MCF 10A (cell line): Measurements from ENCODE around the gene CYP11A1. TPM values are rescaled to one million over a fixed set of nuclear protein-coding genes. Genes with fewer than 3 reads are reported as not detected.

Experiments
- BruUV-seq: library from RNA; stranded (reverse); fragments of 400-500 nt; replicated peaks from 2 replicates; lab custom pipeline; 2021; lab: Mats Ljungman, UMichigan
- CTCF ChIA-PET: fragments of 300-600 bp; sonication (Branson Sonifier 250); formaldehyde crosslinking; extraction: SDS; loops from one replicate; lab custom pipeline; 2021; ENCODE audit warnings: antibody characterized with exemption, inconsistent platforms; lab: Yijun Ruan, JAX
- POLR2A ChIA-PET: fragments of 300-600, 350-650 bp; sonication (Branson Sonifier 250); formaldehyde crosslinking; extraction: SDS; loops from one replicate; lab custom pipeline; 2020; ENCODE audit warnings: antibody characterized with exemption, inconsistent platforms; lab: Yijun Ruan, JAX
- DNase-seq: peaks from one replicate; pipeline ENCODE4 v3.0.0-alpha.2; 2018; ENCODE audit not compliant: unreplicated experiment
- H3K27ac Mint-ChIP-seq: one replicate; pipeline ENCODE4 v1.8.0; 2022; ENCODE audit warnings: mild to moderate bottlenecking, low read depth, mixed read lengths; ENCODE audit not compliant: unreplicated experiment
- H3K27me3 Mint-ChIP-seq: one replicate; pipeline ENCODE4 v1.8.0; 2022; ENCODE audit warnings: mixed read lengths; ENCODE audit not compliant: insufficient read depth, unreplicated experiment
- H3K36me3 Mint-ChIP-seq: one replicate; pipeline ENCODE4 v1.8.0; 2022; ENCODE audit warnings: mild to moderate bottlenecking, moderate library complexity, mixed read lengths; ENCODE audit not compliant: insufficient read depth, unreplicated experiment
- H3K4me1 Mint-ChIP-seq: one replicate; pipeline ENCODE4 v1.8.0; 2022; ENCODE audit warnings: mixed read lengths; ENCODE audit not compliant: insufficient read depth, unreplicated experiment
- H3K4me3 Mint-ChIP-seq: one replicate; pipeline ENCODE4 v1.8.0; 2022; ENCODE audit warnings: mild to moderate bottlenecking, moderate library complexity, mixed read lengths; ENCODE audit not compliant: unreplicated experiment
- H3K9me3 Mint-ChIP-seq: one replicate; pipeline ENCODE4 v1.8.0; 2022; ENCODE audit warnings: mixed read lengths; ENCODE audit not compliant: unreplicated experiment
- intact Hi-C: fragments of 100-400 bp; cut with micrococcal nuclease; formaldehyde crosslinking; loops from 2 replicates; pipeline ENCODE4 v1.14.1; 2022
- total RNA-seq: library from RNA; stranded (reverse); gene quantifications from 2 replicates; pipeline ENCODE4 v1.2.3, GENCODE V29; 2022
- TF ChIP-seq, protein P1 (sequence below): fragments of 200-600 bp; IDR thresholded peaks from one replicate; pipeline ENCODE4 v1.8.0; 2022; ENCODE audit warnings: antibody characterized with exemption, mild to moderate bottlenecking; ENCODE audit not compliant: unreplicated experiment

Gene CYP11A1
- total RNA-seq, 1 experiment from 2014 or later: not detected

DNA sequence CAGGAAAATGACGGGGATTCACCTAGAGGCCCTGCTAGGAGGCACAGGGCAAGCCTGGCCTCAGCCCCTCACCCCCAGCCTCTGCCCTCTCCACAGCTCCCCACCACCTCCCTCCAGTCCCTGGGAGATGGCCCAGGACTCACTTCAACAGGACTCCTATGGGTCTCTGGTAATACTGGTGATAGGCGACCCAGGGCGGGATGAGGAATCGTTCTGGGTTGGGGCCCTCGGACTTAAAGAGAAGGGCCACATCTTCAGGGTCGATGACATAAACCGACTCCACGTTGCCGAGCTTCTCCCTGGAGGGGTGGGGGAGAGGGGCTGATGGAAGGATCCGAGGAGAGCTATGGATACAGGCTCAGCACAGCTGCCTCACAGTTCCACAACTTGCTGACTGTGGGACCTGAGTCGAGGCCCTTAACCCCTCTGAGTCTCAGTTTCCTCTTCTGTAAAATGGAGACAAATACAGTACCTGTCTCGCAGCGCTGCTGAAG, 19.6 kb downstream of the CYP11A1 start:
- Mint-ChIP-seq H3K9me3 (no peaks in the 10 kb centered on the region), H3K27ac (no peak overlapping the region), H3K27me3 (no peaks in the 10 kb centered on the region), H3K4me3 (no peak overlapping the region), H3K36me3 (peaks cover 3% of the 10 kb centered on the region), H3K4me1 (peaks cover 5% of the 10 kb centered on the region)
- POLR2A ChIA-PET: interaction anchor here (0.7 kb wide), 1 partner anchor 10 kb away, joined by 4 read pairs; no protein-coding TSS in a partner anchor
- intact Hi-C loops: no loop called here
- no peak for DNase-seq
- BruUV-seq: no TSS peak
- CTCF ChIA-PET: interaction anchor here (0.6 to 0.9 kb wide), 4 partner anchors 10 to 391 kb away, joined by 3 read pairs; no protein-coding TSS in a partner anchor
- TF ChIP-seq, protein P1, sequence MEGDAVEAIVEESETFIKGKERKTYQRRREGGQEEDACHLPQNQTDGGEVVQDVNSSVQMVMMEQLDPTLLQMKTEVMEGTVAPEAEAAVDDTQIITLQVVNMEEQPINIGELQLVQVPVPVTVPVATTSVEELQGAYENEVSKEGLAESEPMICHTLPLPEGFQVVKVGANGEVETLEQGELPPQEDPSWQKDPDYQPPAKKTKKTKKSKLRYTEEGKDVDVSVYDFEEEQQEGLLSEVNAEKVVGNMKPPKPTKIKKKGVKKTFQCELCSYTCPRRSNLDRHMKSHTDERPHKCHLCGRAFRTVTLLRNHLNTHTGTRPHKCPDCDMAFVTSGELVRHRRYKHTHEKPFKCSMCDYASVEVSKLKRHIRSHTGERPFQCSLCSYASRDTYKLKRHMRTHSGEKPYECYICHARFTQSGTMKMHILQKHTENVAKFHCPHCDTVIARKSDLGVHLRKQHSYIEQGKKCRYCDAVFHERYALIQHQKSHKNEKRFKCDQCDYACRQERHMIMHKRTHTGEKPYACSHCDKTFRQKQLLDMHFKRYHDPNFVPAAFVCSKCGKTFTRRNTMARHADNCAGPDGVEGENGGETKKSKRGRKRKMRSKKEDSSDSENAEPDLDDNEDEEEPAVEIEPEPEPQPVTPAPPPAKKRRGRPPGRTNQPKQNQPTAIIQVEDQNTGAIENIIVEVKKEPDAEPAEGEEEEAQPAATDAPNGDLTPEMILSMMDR: no peak

DNA sequence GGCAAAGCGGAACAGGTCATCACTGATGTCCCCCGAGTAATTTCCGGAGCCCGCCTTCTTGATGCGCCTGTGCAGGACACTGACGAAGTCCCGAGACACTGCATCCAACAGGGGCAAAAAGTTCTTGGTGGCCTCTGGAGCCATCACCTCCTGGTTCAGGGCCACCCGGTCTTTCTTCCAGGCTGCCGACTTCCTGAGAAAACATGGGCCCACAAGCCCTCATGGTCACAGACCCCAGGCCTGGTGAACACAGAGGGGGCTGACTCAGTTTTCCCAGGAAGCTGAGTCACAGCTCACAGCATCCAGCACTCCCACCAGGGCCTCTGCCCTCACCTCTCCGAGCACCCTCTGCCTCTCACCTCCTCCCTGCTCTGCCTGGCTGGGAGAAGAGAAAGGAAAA, 22.4 kb downstream of the CYP11A1 start:
- Mint-ChIP-seq H3K27me3 (no peaks in the 10 kb centered on the region), H3K4me3 (no peak overlapping the region), H3K9me3 (no peaks in the 10 kb centered on the region), H3K27ac (no peak overlapping the region), H3K4me1 (peaks cover 8% of the 10 kb centered on the region), H3K36me3 (peaks cover 5% of the 10 kb centered on the region)
- intact Hi-C loops: no loop called here
- TF ChIP-seq, protein P1: no peak
- BruUV-seq: no TSS peak
- DNase-seq: no peak
- POLR2A ChIA-PET: no interaction called here
- CTCF ChIA-PET: no interaction called here

DNA sequence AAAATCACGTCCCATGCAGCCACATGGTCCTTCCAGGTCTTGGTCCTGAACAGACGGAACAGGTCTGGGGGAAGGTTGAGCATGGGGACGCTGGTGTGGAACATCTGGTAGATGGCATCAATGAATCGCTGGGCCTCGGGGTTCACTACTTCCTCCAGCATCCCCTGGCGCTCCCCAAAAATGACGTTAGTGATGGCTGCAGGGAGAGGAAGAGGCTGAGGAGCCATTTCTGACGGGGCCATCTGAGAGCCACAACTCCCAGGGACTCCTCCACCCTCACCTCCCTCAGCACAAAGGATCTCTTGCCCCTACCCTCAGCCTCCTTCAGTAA, 23.7 kb downstream of the CYP11A1 start:
- ChIA-PET POLR2A (no interaction called here), CTCF (no interaction called here)
- no peaks in the 10 kb centered on the region for H3K9me3 Mint-ChIP-seq
- H3K27ac Mint-ChIP-seq: no peak overlapping the region
- DNase-seq: no peak
- TF ChIP-seq, protein P1: no peak
- BruUV-seq: no TSS peak
- peaks cover 5% of the 10 kb centered on the region for H3K36me3 Mint-ChIP-seq
- intact Hi-C loops: no loop called here
- no peaks in the 10 kb centered on the region for H3K27me3 Mint-ChIP-seq
- H3K4me1 Mint-ChIP-seq: peaks cover 14% of the 10 kb centered on the region
- H3K4me3 Mint-ChIP-seq: no peak overlapping the region

DNA sequence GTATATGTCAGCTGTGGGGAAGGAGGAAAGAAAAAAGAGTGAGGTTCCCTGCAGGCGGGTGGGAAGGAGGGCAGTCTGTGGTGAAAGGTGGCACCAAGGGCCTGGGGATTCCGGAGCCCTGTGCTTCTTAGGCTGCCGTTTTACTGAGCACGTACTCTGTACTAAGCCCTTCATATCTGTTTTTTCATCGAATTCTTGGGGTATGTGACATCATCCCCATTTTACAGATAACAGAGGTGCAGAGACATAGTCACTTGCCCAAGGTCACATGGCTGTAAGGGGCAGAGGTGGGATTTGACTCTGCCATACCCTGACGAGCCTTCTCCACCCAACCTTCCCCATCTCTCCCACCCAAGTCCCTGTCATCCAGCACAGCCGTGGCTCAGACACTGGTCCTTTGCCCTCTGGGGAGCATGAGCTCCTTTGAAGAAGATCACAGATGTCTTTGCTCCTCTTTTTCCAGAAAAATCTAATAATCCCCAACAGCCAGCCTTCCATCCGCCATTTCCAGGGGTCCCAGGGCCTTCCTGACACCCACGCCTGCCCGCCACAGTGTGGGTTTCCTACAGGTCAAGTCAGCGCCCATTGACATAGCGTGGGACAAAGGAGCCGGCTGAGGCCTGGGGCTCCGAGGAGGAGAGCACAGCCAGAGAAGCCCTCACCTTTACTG, 24.2 kb downstream of the CYP11A1 start:
- H3K4me1 Mint-ChIP-seq: peaks cover 14% of the 10 kb centered on the region
- H3K27me3 Mint-ChIP-seq: no peaks in the 10 kb centered on the region
- no peak overlapping the region for H3K27ac Mint-ChIP-seq
- H3K36me3 Mint-ChIP-seq: peaks cover 5% of the 10 kb centered on the region
- TF ChIP-seq, protein P1: no peak
- intact Hi-C loops: no loop called here
- BruUV-seq: no TSS peak
- ChIA-PET POLR2A (no interaction called here), CTCF (no interaction called here)
- no peak overlapping the region for H3K4me3 Mint-ChIP-seq
- H3K9me3 Mint-ChIP-seq: no peaks in the 10 kb centered on the region
- no peak for DNase-seq
